Fibroblast of pulmonary artery (primary cell): ENCODE measurements around the gene SNX25.

Source experiments
- DNase-seq: peaks from one replicate; pipeline ENCODE4 v3.0.0-alpha.2; 2010; ENCODE audit warnings: low read depth
- H3K4me3 ChIP-seq: replicated peaks from 2 replicates; pipeline ENCODE4 v1.5.1; 2011; ENCODE audit warnings: low read depth, mild to moderate bottlenecking, control low read depth, low read length, moderate library complexity
- TF ChIP-seq, protein P1 (sequence below): IDR thresholded peaks from 2 replicates; pipeline ENCODE4 v1.5.1; 2011; ENCODE audit warnings: mild to moderate bottlenecking, control low read depth, low read length, inconsistent platforms; ENCODE audit errors: missing control alignments

SNX25 gene

DNA sequence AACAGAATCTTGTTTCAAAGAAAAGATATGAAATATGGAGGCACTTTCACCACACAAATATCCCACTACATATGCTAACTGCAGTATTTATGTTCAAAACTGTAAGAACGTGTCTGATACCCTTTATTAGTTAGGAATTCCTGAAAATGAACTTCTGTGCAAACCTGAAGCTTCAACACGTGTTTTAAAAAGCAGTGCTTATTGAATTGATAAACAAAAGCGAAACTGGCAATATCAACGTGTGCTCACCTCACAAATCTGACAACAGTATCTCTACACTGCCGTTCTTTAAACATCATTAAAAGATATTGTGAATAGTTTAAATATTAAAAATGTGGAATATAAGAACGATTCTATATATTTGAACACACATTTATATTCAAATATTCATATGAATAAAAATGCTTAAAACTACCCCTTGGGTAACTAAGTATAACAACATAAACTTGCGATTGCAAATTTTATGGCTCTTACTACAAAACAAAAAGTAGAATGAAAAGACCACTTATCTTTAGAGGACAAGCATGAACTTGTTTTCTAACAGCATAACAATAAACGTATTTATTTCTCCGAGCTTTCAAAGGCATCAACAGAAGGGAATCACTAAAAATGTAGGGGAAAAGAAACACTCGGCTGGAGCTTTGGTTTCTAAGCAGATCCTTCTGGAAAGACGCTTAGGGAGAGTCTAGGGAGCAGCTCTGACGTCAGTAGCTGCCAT, 186.0 kb downstream of the SNX25 start, which contains the start of gene LRP2BP:
Gene LRP2BP, minus strand, starts transcription at position 687 of the 718 bp plus-strand sequence. CDS start 17,738 bp downstream, outside the sequence.
- TF ChIP-seq, protein P1, sequence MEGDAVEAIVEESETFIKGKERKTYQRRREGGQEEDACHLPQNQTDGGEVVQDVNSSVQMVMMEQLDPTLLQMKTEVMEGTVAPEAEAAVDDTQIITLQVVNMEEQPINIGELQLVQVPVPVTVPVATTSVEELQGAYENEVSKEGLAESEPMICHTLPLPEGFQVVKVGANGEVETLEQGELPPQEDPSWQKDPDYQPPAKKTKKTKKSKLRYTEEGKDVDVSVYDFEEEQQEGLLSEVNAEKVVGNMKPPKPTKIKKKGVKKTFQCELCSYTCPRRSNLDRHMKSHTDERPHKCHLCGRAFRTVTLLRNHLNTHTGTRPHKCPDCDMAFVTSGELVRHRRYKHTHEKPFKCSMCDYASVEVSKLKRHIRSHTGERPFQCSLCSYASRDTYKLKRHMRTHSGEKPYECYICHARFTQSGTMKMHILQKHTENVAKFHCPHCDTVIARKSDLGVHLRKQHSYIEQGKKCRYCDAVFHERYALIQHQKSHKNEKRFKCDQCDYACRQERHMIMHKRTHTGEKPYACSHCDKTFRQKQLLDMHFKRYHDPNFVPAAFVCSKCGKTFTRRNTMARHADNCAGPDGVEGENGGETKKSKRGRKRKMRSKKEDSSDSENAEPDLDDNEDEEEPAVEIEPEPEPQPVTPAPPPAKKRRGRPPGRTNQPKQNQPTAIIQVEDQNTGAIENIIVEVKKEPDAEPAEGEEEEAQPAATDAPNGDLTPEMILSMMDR: no peak
- peak within 1 kb of the TSS; percentile 70 for H3K4me3 ChIP-seq
- peak; percentile 97 for DNase-seq

DNA sequence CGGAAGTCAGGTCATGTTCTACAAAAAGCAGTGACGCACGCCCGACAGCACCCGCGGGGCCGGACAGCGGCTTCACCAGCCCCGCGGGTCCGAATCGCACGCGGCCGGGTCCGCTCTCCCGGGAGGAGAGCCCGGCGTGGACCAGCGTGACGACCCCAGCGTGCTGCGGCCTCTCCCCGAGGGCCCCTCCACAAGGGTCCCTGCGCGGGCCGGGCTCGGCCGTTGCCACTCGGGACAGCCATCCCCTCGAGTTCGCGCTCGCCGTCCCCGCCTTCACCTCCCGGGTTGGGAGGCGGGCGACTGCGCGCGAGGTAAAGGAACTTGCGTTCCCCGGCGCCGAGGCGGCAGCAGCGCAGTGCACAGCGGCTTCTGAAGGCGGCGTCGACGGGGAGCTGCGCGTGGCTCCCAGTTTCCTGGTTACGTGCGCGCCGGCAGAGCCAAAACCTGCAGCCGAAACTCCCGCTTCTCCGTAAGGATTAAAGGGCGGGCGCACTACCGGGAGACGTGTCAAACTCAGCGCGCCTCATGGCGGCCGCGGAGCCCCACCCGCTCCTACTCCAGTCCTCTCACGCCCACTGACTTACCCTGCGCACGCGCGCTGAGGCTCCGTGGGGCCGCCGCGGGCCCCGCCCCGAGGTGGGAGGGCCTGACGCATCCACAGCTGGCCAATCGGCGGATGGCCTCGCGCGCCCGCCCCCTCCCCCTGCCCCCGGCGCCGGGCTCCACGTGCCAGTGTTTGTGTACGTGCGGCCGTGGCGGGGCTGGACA, 186.7 kb downstream of the SNX25 start:
- H3K4me3 ChIP-seq: peak overlapping the region; percentile 70
- peak; percentile 98 for DNase-seq
- TF ChIP-seq, protein P1: no peak

DNA sequence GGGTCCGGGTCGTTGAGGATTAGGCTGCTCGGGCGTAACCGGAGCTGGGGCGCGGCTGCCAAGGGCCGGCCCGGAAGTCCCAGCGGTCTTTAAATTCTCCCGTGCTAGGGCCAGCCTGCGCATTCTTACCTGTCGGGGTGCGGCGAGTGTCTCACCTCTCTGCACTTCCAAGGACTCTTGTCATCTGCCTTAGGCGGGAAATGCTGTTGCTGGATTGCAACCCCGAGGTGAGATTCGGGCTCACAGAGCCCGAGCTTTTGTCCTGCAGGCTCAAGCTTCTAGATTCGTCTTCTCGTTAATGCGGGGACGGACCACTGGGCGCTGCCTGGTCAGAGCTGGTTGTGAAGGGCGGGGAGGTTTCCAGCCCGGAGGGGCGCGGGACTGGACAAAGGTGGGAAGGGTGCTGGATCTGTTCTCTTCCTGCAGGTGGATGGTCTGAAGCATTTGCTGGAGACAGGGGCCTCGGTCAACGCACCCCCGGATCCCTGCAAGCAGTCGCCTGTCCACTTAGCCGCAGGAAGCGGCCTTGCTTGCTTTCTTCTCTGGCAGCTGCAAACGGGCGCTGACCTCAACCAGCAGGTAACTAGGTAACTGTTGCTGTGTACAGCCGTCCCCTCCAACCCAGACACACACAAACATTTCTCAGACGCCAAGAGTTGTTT, 187.5 kb downstream of the SNX25 start, which contains the start of gene ANKRD37:
Gene ANKRD37, plus strand, starts transcription at position 118 of the 662 bp plus-strand sequence. Its CDS starts 83 bp downstream, at position 201.
- peak; percentile 53 for DNase-seq
- TF ChIP-seq, protein P1: no peak
- peak within 1 kb of the TSS; percentile 70 for H3K4me3 ChIP-seq

DNA sequence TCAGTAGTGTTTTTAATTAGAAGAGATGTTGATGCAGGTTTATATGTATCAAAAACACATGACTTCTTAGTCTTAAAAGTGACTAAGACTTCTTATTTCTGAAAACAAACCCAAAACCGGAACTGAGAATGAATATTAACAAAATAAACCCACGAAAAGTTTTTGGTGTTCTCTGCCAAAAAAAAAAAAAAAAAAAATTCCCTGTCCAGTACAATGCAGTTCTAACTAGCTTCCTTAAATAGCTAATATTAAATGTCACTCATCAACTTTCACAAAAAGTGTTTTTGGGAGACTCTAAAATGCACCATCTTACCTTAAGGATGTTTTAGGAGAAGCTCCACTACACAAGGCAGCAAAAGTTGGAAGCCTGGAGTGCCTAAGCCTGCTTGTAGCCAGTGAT, 189.2 kb downstream of the SNX25 start:
- no peak for DNase-seq
- TF ChIP-seq, protein P1: no peak
- H3K4me3 ChIP-seq: no peak overlapping the region

DNA sequence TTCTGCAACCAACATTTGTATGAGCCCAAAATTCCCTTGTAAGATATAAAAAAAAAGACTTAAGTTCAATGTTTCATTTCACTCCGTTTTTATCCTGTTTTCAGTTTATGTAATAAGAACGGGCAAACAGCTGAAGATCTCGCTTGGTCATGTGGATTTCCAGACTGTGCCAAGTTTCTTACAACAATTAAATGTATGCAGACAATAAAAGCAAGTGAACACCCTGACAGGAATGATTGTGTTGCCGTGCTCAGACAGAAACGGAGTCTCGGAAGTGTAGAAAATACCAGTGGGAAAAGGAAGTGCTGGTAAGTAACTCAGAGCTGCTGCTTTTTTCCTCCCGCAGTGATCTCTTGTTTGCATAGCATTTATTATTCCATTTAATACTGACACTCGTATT, 190.1 kb downstream of the SNX25 start:
- TF ChIP-seq, protein P1: no peak
- no peak overlapping the region for H3K4me3 ChIP-seq
- no peak for DNase-seq

DNA sequence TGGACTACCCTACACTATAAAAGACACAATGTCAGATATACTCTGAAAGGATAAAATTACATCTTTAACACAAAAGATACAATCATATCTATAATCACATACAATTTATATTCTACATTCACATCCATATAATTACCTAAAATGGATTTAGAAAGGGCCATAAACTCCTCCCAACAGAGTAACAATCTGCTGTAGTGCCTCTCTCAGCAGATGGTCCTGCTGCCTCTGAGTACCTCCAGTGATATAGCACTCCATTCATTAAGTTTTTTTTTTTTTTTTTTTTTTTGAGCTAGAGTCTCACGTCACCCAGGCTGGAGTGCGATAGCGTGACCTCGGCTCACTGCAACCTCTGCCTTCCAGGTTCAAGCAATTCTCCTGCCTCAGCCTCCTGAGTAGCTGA, 194.6 kb downstream of the SNX25 start:
- no peak for DNase-seq
- TF ChIP-seq, protein P1: no peak
- no peak overlapping the region for H3K4me3 ChIP-seq
